Renal cortical epithelial cell (primary cell): ENCODE data around the gene RCE1. TPM values are rescaled to one million over a fixed set of nuclear protein-coding genes. Genes with fewer than 3 reads are reported as not detected.

Source experiments
- DNase-seq: peaks from one replicate; pipeline ENCODE4 v3.0.0-alpha.2; 2011; ENCODE audit warnings: low read depth
- total RNA-seq: library from RNA; depleted of rRNA; stranded (reverse); fragments of >200 nt; gene quantifications from 2 replicates; pipeline ENCODE4 v1.2.3, GENCODE V29; 2014

Gene RCE1
- total RNA-seq, 1 donor from 2014 or later = 26.4 TPM

DNA sequence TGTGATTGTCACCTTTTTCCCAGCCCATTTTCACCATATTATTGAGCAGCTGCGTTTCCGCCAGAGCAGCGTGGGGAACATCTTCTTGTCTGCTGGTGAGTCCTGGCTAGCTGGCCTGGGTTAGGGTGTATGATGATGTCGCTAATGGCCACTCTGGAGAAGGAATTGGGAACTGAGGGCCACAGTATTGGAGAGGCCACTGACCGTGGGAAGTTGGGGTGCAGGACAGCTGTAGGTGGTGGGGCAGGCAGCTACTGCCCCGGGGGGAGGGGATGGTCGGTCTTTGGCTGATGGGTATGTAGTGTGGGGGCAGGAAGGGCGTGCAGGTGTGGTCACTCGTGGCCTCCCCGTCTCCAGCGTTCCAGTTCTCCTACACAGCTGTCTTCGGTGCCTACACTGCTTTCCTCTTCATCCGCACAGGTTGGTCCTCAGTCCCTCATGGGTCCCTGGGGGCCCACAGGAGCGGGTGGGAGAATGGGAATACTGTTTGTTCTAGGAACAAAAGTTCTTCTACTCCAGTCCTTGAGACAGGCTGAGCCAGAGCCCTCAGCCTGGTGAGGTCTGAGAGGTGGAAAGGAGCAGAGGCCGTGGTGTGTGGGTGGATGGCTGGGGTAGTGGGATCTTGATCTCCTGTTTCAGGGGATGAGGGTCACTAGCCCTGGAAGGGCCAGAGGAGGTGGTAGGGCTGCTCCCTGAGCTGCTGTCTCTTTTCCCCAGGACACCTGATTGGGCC is 2.1 kb downstream of the RCE1 start:
- no peak for DNase-seq

DNA sequence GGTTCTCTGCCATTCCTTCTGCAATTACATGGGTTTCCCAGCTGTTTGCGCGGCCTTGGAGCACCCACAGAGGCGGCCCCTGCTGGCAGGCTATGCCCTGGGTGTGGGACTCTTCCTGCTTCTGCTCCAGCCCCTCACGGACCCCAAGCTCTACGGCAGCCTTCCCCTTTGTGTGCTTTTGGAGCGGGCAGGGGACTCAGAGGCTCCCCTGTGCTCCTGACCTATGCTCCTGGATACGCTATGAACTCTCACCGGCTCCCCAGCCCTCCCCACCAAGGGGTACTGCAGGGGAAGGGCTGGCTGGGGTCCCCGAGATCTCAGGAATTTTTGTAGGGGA is 2.6 kb downstream of the RCE1 start:
- DNase-seq = no peak

DNA sequence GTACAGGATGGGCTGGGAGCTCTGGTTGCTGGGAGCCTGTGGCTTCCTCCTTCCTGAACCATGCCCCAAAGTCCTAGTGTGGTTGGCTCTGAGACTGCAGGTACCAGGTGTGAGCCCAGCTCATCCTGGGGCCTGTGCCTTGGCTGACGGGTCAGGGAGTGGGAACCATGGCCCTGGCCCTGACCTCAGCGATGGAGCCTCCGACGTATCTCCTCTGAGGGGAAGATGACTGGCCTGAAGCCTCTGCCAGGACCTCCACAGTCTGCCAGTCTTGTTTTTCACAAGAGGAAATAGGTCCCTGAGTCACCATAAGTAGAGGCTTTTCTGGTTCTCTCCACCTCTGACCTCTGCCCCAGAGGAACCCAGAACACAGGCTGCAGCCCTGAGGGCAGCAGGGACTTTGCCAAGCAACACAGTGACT is 3.4 kb downstream of the RCE1 start:
- DNase-seq = no peak

DNA sequence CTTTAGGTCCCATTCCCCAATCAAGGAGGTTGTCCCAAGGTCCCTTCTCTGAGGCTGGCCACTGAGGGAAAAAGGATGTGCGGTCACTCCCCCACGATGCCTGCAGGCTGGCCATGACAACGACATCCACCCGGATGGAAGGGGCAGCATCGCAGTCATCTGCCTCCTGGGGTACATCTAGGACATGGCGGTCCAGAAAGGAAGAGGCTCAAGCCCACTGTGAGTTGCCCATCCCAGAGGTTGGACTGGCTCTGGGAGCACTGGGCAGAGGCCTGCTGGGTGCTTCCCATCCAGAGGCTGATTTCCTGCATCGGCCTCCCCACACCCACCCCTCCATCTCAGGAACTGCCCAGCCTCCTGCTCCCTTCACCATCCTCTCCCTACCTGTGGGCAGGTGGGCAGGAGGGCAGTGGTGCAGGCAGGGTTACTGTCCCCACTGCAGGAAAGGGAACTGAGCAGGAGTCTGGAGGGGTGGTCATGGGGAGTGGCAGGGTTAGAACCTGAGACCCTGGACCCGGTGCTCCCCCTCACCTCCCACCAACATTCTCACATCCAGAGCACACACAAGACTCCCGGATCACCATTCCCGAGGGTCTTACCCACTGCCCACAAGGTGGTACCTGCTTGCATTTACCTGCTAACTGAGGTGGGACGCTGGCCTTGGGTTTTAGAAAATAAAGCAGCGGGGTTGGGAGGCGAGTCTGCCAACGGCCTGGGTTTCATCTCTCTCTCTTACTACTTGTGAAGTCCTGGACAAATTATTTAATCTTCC is 4.4 kb downstream of the RCE1 start:
- DNase-seq = no peak

DNA sequence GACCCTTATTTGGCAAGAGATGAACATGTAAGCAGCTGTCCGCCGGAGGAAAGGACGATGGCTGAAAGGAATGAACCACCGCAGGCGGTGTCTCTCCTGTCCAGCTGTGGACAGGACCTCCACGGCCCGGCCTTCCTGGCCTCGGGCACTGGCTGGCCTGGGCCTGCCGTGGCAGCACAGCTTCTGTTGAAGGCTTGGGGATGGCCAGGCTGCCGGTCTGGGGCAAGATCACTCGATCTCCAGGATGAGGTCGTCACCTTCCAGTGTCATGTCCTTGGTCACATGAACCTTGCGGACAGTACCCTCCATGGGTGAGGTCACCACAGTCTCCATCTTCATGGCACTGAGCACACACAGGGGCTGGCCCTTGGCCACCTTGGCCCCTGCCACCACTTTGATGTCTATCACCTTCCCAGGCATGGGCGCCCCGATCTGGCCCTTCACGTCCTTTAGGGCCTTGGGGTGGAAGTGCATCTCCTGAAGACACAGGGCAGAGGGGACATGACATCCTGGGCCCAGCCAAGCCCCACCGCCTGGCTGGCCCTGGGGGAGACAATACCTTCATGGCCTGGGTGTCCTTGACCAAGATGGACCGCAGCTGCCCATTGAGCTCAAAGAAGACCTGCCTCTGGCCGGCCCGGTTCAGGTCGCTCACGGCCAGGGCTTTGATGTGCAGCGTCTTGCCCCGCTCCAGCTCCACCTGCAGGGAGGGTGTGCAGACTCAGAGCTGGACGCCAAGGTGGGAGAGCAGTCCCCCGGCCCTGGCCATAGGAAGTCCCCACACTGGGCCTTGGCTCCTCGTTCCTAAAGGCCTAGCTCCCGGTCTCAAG is 5.6 kb downstream of the RCE1 start:
- no peak for DNase-seq

DNA sequence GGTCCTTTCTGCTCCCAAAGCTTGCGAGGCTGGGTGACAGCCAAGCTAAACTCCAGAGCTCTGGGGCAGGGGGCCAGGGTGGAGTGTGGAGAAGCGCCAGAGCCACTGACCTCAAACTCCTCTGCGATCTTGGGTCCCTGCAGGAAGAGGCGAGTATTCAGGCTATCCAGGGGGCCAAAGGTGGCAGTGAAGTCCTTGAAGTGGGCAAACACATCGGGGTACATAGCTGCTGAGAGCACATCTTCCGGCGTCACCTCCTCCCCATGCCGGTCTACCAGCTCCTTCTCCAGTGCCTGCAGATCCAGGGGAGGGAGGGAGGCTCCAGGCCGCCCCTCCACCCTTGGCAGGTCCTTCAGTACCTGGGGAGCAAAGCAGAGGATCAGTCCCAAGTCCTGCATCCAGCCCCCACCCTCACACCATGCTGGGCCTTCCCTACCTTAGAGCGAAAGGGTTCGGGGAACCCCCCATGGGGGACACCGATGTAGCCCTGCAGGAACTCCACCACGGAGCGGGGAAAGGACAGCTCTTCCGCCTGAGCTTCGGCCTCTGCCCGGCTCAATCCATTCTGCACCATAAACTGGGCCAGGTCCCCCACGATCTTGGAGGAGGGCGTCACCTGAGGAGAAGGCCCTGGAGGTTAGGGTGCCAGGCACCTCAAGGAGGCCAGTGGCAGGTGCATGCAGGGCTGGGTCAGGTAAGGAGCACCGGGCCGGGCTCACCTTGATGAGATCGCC is 6.4 kb downstream of the RCE1 start:
- no peak for DNase-seq

DNA sequence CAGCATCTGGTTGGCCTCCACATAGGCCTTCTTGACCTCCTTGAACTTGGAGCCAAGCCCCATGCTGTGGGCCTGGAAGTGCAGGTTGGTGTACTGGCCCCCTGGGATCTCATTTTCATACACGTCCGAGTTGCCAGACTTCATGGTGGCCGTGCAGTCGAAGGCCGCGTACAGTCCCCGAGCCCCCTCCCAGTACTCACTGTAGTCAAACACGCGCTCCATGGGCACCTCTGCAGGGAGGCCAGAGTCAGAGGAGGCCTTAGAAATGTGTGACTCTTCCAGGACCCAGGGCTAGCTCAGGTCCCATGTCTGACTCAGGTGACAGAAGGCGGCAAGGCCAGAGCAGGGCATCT is 7.0 kb downstream of the RCE1 start:
- DNase-seq = no peak

DNA sequence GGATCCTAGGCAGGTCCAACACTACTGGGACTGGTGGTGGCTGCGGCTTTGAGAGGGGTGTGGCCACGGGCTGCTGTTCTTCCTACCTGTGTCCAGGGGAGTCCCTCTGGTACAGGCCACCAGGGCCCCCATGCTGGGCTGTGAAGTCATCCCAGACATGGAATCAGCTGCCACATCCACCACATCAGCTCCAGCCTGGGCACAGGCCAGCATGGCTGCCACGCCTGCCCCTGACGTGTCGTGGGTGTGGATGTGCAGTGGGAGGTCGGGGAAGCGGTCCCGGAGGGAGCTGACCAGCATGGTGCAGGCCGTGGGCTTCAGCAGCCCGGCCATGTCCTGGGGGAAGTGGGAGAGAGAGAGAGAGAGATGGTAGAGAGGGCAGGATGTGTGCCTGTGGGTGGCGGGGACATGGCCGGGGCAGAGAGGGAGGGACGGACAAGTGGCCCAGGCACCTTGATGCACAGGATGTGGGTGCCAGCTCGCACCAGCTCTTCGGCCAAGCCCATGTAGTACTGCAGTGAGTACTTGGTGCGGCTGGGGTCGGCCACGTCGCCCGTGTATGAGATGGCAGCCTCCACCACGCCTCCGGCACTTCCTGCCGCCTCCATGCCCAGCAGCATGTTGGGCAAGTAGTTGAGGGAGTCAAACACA is 7.5 kb downstream of the RCE1 start:
- DNase-seq = no peak

DNA sequence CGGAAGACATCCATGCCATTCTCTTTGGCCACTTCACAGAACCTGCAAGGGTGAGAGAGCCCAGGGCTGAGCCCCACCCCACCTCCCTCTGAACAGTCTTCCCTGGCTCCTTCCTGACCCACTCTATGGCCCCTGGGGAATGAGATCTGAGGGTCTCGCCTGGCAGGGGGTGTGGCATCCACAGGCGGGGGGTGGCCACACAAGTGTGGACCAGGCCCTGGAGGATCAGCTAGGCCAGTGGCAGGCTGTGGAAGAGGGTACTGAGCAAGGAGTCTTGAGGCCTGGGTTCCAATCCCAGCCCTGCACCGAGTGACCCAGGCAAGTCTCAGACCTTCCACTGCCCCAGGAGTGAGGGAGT is 8.0 kb downstream of the RCE1 start:
- DNase-seq = no peak

DNA sequence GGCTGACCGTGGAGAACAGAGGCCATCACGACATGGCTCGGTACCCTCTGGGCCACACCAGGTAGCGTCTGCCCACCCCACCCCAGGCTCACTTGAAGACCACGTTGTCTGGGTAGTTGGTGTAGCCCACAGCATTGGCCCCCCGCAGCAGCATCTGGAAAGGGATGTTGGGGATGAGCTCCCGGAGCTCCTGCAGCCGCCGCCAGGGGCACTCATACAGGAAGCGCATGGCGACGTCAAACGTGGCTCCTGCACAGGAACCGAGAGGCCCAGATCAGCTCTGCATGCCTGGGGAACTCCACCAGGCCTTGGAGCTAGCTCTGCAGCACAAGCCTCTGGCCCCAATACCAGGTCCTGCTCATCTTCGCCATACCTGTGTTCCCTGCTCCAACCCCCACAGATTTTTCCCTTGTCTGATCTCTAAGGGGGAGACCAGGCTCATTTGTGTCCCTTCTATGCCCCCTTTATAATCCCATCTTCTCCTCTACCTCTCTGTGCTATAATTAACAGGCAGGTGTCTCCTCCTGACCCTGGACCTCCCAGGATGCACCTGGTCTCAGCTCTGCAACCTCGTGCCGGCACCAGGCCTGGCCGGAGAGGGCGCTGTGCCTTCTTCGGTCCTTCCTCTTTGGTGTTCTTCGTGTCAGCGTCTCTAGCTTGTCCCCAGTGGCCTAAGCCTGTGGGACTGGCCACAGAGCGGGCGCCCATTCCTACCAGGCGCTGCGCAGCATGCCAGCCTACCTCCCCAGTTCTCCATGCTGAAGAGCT is 8.6 kb downstream of the RCE1 start:
- no peak for DNase-seq

DNA sequence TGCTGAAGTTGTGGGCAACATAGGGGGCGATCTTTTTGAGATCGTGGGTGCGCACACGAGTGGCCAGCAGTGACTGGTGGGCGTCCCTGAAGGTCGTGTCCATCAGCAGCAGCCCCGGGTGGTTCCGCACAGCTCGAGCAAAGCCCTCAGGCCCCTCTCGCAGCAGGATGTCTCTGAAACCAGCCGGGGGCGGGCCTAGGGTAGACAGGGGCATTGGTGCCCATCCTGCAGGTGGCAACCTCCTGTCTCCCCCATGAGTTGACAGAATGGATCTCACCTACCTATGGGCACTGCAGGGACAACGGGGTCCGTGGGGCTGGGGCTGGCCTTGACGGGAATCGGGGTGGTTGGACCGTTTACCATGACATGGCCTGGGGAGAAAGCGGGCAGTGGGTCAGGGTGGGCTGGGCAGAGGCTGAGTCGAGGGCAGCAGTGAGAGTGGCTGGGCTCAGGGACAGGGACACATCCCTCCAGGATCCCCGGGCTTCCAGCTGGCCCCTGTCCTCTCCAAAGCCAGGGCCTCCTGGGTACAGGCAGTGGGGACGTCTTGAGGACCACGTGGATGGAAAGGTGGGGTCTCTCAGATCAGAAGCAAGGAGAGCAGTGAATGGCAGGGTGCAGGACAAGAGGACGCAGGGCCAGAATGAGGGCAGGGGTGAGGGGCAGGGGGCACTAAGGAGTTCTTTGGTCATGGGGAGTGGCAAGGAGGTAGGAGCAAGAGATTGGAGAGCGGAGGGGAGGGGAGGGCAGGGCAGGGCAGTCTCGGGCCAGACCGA is 9.4 kb downstream of the RCE1 start:
- no peak for DNase-seq

DNA sequence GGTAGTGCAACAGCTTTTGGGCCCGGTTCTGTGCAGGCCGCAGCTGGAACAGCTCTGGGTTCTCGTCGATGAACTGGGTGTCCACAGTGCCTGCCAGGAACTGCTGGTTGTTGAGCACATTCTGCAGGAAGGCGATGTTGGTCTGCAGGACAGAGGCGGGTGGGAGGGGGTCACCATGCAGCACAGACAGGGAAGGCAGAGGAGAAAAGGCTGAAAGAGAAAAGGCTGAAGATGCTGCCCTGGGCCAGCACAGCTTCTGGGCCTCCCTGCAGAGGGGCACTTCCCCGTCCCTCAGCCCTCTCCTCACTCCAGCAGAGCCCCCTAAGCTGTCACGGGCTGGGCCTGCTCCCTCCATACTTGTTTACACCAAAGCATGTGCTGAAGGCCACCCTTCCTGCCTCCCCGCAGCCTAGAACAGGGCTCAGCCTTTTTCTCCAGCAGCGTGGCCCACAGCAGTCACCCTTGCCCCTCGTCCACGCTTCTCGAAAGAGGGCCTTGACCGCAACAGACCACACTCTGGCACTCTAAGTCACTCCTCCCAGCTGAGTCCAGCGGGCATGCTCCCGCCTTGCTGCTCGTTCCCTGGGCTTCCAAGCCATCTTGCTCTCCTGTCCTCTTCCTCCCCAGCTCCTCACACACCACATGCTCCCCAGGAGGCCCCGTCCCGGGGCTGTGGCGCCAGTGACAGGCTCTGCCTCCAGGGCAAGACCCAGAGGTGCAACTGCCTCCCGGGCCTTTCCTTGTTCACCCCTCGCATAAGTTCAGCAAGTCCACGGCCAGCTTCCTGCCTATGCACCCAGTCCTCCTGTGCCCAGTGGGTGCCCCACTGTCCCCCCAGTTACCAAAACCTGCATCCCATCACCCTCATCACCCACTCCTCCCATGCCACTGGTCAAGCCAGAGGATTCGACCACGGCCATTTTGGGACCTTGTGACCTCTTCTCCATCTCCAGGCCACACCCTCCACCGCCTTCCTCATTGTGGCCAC is 10.3 kb downstream of the RCE1 start:
- DNase-seq = no peak

DNA sequence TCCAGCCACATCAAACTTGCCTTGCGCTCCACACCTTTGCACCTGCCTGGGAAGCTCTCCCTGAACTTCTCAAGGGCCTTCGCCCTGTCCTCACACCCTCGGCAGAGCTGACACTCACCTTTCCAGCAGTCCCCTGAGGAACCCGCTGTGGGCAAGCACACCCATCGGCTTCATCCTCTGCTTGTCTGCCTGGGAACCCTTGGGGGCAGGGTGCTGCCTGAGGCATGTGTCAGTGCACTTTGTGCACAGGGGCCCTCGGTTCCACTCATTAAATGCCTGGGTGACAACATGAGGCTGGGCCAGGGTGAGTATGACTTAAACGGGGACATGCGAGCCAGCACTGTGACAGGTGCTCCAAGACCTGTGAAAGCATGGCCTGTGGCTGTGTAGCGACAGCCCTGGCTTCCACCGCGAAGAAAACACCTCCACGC is 11.0 kb downstream of the RCE1 start:
- DNase-seq = no peak

DNA sequence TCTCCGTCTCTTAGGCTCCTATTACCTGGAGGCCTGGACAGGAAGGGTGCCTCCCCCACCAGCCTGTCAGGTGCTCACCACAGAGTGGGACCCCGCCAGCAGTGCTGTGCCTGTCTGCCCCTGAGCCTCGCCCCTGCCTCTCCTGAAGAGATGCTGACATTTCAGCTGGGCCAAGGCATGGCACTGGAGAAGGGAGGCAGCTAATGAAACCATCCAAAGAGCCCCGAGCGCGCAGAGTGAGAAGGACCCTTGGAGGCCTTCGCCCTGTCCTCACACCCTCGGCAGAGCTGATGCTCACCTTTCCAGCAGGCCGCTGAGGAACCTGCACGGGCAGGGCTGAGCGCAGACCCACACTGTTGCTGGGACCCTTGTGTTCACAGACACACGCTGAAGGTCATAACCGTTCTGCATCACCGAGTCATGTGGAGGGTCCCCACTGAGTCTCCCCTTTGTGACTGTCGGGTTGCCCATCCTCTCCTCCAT is 11.5 kb downstream of the RCE1 start:
- DNase-seq = no peak

DNA sequence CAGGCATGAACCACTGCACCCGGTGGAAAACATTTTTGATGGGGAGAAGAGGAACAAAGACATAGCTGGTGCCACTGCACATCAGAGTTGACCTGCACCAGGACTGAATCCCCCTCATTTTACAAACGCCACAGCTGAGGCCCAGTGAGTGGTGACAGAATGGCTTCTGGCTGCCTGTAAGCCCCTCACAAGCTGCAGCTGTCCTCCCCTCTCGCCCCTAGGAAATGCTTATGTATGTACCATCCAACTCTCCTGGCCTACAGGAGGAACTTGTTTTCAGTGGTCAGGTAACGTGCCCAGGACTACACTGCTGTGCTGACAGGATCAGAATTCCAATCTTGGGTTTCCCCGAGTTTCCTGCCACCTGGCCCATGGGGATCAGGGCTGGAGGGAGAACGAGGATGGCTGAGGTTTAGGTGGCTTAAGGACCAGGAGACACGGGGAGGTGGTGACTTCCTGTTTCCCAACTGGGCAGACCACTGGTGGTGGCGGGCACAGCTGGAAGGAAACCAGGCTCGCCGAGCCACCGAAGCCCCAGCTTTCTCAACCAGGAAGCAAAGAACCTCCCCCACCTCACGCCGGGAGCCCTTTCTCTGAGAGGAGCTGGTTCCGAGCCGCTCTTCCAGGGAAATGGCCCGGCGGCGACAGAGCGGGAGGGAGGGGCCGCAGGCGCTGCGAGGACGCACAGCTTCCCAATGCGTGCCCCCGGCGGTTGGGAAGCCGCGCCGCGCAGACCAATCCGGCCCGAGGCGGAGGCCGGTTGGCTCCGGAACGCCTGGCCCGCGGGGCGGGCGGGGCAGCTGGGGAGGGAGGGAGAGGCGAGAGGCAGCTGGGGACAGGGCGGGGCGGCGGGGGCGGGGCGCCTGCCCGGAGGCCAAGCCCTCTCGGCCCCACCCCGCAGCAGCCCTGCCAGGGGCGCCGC is 12.6 kb downstream of the RCE1 start:
- peak; percentile 57 for DNase-seq

DNA sequence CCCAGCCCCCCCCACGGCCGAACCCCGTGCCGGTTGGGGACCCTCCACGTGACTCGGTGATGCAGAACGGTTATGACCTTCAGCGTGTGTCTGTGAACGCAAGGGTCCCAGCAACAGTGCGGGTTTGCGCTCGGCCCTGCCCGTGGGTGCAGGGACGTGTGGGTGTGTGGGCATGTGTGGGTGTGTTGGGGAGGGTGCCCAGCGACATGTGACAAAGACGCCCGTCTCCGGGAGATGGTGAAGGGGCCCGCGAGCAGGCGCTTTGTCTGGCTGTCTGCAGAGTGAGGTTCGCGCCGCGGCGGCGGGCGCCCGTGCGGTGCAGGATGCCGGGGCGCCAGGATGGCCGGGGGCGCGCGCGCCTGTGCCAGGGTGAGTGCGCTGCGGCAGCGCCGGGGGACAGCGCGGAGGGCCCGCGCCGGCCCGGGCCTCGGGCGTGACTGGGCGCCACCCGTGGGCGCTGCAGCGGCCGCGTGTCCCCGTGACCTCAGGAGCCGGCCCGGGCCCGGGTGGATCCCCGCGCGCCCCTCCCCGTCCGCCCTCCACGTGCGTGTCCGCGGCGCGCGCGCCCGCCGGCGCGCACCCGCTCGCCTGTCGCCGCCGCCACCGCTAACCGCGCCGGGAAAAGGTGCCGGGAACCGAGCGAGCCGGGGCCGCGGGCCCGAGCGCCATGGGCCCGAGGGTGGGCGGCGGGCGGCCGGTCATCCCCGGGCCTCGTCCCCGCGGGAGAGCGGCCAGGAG is 13.4 kb downstream of the RCE1 start, which contains the start of gene LRFN4:
LRFN4 (plus strand) TSS at position 569 of the 738 bp plus-strand sequence. CDS start 681 bp downstream, outside the sequence.
- no peak for DNase-seq
